ENCODE data around the gene DCAF4.
"Not testable (repeated sequence)": the region's sequence is repeated elsewhere in the genome, so short reads cannot be mapped to it uniquely, and the experiment has no call there.

Gene DCAF4

GRCh38 chr14:72945356-72946027 lies 19.2 kb downstream of the DCAF4 start:
- H3K4me1 ChIP-seq (ENCODE audit: control insufficient read depth, insufficient read depth, low read length) = no peaks in the 10 kb centered on the region
- H3K4me3 ChIP-seq (ENCODE audit: low read length) = no peak overlapping the region
- H3K27me3 ChIP-seq (ENCODE audit: control insufficient read depth, insufficient read depth, low read length) = no peaks in the 10 kb centered on the region
- no peak overlapping the region for H3K9ac ChIP-seq (ENCODE audit: low read length)
- peaks cover 7% of the 10 kb centered on the region for H3K36me3 ChIP-seq (ENCODE audit: control insufficient read depth, insufficient read depth, low read length)
- H3K9me3 ChIP-seq (ENCODE audit: control insufficient read depth, low read length) = no peaks in the 10 kb centered on the region

GRCh38 chr14:72946491-72946890 lies 20.2 kb downstream of the DCAF4 start:
- Histone ChIP-seq H3K9me3 (ENCODE audit: control insufficient read depth, low read length) (no peaks in the 10 kb centered on the region), H3K27me3 (ENCODE audit: control insufficient read depth, insufficient read depth, low read length) (no peaks in the 10 kb centered on the region), H3K4me1 (ENCODE audit: control insufficient read depth, insufficient read depth, low read length) (no peaks in the 10 kb centered on the region), H3K36me3 (ENCODE audit: control insufficient read depth, insufficient read depth, low read length) (peaks cover 7% of the 10 kb centered on the region), H3K9ac (ENCODE audit: low read length) (no peak overlapping the region), H3K4me3 (ENCODE audit: low read length) (no peak overlapping the region)

GRCh38 chr14:72947366-72948160 lies 21.3 kb downstream of the DCAF4 start:
- Histone ChIP-seq H3K27me3 (ENCODE audit: control insufficient read depth, insufficient read depth, low read length) (no peaks in the 10 kb centered on the region), H3K36me3 (ENCODE audit: control insufficient read depth, insufficient read depth, low read length) (peaks cover 7% of the 10 kb centered on the region), H3K4me1 (ENCODE audit: control insufficient read depth, insufficient read depth, low read length) (no peaks in the 10 kb centered on the region), H3K4me3 (ENCODE audit: low read length) (no peak overlapping the region), H3K9me3 (ENCODE audit: control insufficient read depth, low read length) (no peaks in the 10 kb centered on the region), H3K9ac (ENCODE audit: low read length) (no peak overlapping the region)

GRCh38 chr14:72948481-72949138 lies 22.3 kb downstream of the DCAF4 start:
- H3K27me3 ChIP-seq (ENCODE audit: control insufficient read depth, insufficient read depth, low read length) = no peaks in the 10 kb centered on the region
- no peak overlapping the region for H3K4me3 ChIP-seq (ENCODE audit: low read length)
- H3K9ac ChIP-seq (ENCODE audit: low read length) = no peak overlapping the region
- H3K4me1 ChIP-seq (ENCODE audit: control insufficient read depth, insufficient read depth, low read length) = no peaks in the 10 kb centered on the region
- H3K9me3 ChIP-seq (ENCODE audit: control insufficient read depth, low read length) = no peaks in the 10 kb centered on the region
- no peaks in the 10 kb centered on the region for H3K36me3 ChIP-seq (ENCODE audit: control insufficient read depth, insufficient read depth, low read length)

DNA sequence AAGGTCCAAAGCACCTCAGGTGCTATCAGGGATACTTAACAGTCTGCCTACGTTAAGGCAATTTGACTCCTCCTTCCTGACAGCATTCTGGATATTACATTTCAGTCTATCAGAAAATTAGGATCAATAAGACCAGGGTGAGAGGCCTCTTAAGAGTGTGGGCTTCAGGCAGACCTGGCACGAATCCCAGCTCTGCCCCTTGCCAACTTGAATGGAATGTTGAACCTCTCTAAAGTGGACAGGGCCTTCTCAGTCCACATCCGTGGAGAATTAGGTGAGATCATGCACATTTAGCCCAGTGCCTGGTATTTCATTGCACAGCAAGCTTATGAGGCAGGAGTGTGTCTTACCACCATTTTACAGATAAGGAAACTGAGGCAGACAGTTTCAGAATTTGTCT lies 25.9 kb downstream of the DCAF4 start:
- Histone ChIP-seq H3K9me3 (ENCODE audit: control insufficient read depth, low read length) (no peaks in the 10 kb centered on the region), H3K4me3 (ENCODE audit: low read length) (no peak overlapping the region), H3K9ac (ENCODE audit: low read length) (no peak overlapping the region), H3K4me1 (ENCODE audit: control insufficient read depth, insufficient read depth, low read length) (no peaks in the 10 kb centered on the region), H3K36me3 (ENCODE audit: control insufficient read depth, insufficient read depth, low read length) (no peaks in the 10 kb centered on the region), H3K27me3 (ENCODE audit: control insufficient read depth, insufficient read depth, low read length) (no peaks in the 10 kb centered on the region)

DNA sequence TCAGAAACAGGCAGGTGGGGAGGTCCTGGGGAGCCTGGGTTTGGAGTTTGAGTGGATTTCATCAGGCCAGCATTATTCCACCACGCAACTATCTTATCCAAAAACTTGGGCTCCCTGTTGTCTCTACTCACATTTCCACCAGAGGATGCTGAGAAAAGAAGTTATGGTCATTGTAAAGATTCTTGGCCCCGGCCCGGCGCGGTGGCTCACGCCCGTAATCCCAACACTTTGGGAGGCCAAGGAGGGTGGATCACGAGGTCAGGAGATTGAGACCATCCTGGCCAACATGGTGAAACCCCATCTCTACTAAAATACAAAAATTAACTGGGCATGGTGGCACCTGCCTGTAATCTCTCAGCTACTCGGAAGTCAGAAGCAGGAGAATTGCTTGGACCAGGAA lies 30.5 kb downstream of the DCAF4 start:
- not testable (repeated sequence) for H3K27me3 ChIP-seq (ENCODE audit: control insufficient read depth, insufficient read depth, low read length); H3K4me3 ChIP-seq (ENCODE audit: low read length); H3K36me3 ChIP-seq (ENCODE audit: control insufficient read depth, insufficient read depth, low read length); H3K9ac ChIP-seq (ENCODE audit: low read length); H3K9me3 ChIP-seq (ENCODE audit: control insufficient read depth, low read length); H3K4me1 ChIP-seq (ENCODE audit: control insufficient read depth, insufficient read depth, low read length)

DNA sequence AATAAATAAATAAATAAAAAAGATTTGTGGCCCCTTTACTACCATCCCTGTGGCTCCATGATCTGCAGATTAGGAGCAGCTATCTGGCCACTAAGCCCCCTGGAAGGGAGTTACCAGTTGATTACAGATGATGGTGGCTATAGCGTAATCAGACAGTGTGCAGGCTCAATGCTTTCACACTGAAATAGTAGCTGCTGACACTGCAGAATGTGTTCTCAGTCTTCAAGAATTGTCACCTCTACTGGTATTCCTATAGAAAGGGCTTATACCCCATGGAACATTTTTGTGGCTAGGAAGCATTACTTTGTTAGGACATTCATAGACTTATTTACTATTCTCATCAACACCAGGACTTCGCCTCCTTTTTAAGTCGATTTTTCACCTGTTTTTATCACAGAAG lies 30.9 kb downstream of the DCAF4 start:
- H3K27me3 ChIP-seq (ENCODE audit: control insufficient read depth, insufficient read depth, low read length) = no peaks in the 10 kb centered on the region
- no peak overlapping the region for H3K4me3 ChIP-seq (ENCODE audit: low read length)
- no peaks in the 10 kb centered on the region for H3K9me3 ChIP-seq (ENCODE audit: control insufficient read depth, low read length)
- H3K9ac ChIP-seq (ENCODE audit: low read length) = no peak overlapping the region
- H3K4me1 ChIP-seq (ENCODE audit: control insufficient read depth, insufficient read depth, low read length) = no peaks in the 10 kb centered on the region
- no peaks in the 10 kb centered on the region for H3K36me3 ChIP-seq (ENCODE audit: control insufficient read depth, insufficient read depth, low read length)

DNA sequence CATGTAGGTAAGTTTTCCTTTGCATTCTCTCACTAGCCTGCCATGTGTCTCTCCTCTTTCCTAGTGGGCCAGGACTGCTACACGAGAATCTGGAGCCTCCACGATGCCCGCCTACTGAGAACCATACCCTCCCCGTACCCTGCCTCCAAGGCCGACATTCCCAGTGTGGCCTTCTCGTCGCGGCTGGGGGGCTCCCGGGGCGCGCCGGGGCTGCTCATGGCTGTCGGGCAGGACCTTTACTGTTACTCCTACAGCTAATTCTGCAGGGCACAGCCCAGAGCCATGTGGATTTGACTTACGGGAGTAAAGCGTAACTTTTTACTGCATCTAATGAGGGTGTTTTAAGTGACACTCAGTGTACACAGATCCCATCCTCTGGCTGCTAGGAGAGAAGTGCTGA lies 32.3 kb downstream of the DCAF4 start:
- no peaks in the 10 kb centered on the region for H3K27me3 ChIP-seq (ENCODE audit: control insufficient read depth, insufficient read depth, low read length)
- no peaks in the 10 kb centered on the region for H3K36me3 ChIP-seq (ENCODE audit: control insufficient read depth, insufficient read depth, low read length)
- H3K9me3 ChIP-seq (ENCODE audit: control insufficient read depth, low read length) = no peaks in the 10 kb centered on the region
- no peak overlapping the region for H3K4me3 ChIP-seq (ENCODE audit: low read length)
- H3K4me1 ChIP-seq (ENCODE audit: control insufficient read depth, insufficient read depth, low read length) = no peaks in the 10 kb centered on the region
- H3K9ac ChIP-seq (ENCODE audit: low read length) = no peak overlapping the region

DNA sequence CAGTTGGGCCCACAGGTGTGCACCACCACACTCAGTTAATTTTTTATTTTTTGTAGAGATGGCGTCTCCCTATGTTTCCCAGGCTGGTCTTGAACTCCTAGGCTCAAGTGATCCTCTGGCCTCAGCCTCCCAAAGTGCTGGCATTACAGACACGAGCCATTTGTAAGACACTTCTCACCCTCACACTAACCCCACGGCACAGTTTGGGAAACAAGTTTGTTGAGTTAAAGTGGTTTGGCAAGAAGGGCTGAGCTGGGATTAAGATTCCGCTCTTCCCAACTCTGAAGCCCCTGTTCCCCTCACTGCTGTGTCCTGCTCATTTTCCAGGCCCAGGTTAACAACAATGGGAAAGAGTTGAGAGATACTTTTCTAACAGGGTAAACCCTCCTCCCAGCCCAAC lies 34.8 kb downstream of the DCAF4 start:
- not testable (repeated sequence) for H3K27me3 ChIP-seq (ENCODE audit: control insufficient read depth, insufficient read depth, low read length); H3K4me3 ChIP-seq (ENCODE audit: low read length); H3K9me3 ChIP-seq (ENCODE audit: control insufficient read depth, low read length); H3K9ac ChIP-seq (ENCODE audit: low read length); H3K36me3 ChIP-seq (ENCODE audit: control insufficient read depth, insufficient read depth, low read length); H3K4me1 ChIP-seq (ENCODE audit: control insufficient read depth, insufficient read depth, low read length)

DNA sequence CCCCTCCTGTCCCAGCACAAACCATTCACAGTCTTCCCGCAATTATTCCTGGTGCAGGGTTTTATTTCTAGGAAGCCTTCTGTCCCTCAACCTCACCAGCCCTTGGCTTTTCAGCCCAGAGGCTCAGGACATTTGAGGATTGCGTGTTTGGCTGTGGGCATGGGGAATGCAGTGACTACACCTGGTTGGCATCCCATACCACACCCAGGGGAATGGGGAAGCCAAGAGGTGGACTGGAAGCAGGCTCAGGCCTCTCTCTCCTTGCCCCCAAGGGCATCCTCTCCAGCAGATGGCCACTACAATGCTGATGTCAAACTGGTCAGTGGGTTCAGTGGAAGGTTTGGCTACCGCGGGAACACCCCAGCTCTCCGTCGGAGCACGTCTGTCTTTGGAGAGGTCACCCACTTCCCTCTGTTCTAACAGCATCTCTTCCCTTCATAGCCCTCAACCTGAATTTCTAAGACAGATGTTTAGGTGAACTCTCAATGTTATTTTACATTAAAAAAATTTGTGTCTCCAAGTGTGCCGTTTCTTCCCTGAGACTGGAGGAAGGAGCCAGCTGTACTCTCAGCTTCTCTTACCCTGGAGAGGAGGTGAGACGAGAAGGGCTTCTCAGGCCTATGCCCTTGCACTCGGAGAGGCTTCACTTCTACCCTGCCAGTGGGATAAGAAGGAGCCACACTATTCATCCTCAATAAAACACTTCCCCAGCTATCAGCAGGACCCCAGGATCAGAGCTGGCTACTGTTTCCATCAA lies 35.5 kb downstream of the DCAF4 start:
- no peaks in the 10 kb centered on the region for H3K4me1 ChIP-seq (ENCODE audit: control insufficient read depth, insufficient read depth, low read length)
- H3K36me3 ChIP-seq (ENCODE audit: control insufficient read depth, insufficient read depth, low read length) = no peaks in the 10 kb centered on the region

DNA sequence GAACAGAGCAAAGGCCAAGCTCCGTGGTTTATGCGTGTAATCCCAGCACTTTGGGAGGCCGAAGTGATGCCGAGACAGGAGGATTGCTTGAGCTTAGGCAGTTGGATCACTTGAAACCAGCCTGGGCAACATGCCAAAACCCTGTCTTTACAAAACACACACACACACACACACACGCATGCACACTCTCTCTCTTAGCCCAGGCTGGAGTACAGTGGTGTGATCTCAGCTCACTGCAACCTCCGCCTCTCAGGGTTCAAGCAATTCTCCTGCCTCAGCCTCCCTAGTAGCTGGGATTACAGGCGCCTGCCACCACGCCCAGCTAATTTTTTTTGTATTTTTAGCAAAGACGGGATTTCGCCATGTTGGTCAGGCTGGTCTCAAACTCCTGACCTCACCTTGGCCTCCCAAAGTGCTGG lies 36.1 kb downstream of the DCAF4 start:
- H3K9me3 ChIP-seq (ENCODE audit: control insufficient read depth, low read length); H3K4me1 ChIP-seq (ENCODE audit: control insufficient read depth, insufficient read depth, low read length); H3K36me3 ChIP-seq (ENCODE audit: control insufficient read depth, insufficient read depth, low read length); H3K9ac ChIP-seq (ENCODE audit: low read length); H3K27me3 ChIP-seq (ENCODE audit: control insufficient read depth, insufficient read depth, low read length); H3K4me3 ChIP-seq (ENCODE audit: low read length): not testable (repeated sequence)

More for the DNA sequence above, 35.5 kb downstream of the DCAF4 start:
- Histone ChIP-seq H3K27me3 (ENCODE audit: control insufficient read depth, insufficient read depth, low read length) (no peaks in the 10 kb centered on the region), H3K9me3 (ENCODE audit: control insufficient read depth, low read length) (no peaks in the 10 kb centered on the region), H3K4me3 (ENCODE audit: low read length) (no peak overlapping the region), H3K9ac (ENCODE audit: low read length) (no peak overlapping the region)

DNA sequence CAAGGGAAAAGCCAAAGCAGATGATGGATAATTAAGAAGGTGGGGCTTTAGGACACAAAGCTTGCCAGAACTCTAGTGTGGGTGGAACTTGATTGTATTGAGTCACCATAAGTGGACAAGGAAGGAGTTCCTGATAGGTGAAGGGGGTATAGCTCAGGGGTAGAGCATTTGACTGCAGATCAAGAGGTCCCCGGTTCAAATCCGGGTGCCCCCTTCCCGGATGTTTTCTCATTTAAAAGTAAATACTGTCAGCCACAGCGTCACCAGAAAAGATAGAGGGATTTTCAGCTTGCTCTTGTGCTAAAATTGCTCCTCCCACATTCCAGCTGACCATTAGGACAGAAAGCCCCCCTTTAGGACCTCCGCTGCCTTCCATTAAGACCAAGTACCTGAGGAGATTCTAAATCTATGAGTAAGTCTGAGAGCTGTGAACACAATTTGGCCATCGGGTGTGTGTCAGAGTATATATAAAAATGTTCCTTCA lies 36.6 kb downstream of the DCAF4 start:
- no peaks in the 10 kb centered on the region for H3K27me3 ChIP-seq (ENCODE audit: control insufficient read depth, insufficient read depth, low read length)
- no peak overlapping the region for H3K4me3 ChIP-seq (ENCODE audit: low read length)
- H3K4me1 ChIP-seq (ENCODE audit: control insufficient read depth, insufficient read depth, low read length) = no peaks in the 10 kb centered on the region
- H3K9ac ChIP-seq (ENCODE audit: low read length) = no peak overlapping the region
- no peaks in the 10 kb centered on the region for H3K9me3 ChIP-seq (ENCODE audit: control insufficient read depth, low read length)
- H3K36me3 ChIP-seq (ENCODE audit: control insufficient read depth, insufficient read depth, low read length) = no peaks in the 10 kb centered on the region

Measured in mucosa of stomach (tissue), 1 donor.